CD4-positive, alpha-beta T cell treated with Interleukin-4 for 1 hour (primary cell): ENCODE measurements around the gene MAN1C1.
"Not testable (repeated sequence)": the region's sequence is repeated elsewhere in the genome, so short reads cannot be mapped to it uniquely, and the experiment has no call there.

ENCODE experiments used
- DNase-seq, 2 donors: peaks; one replicate each; pipeline ENCODE4 v3.0.0-alpha.2; 2020 to 2022

The MAN1C1 gene

GRCh38 chr1:25683731-25684130, 67.1 kb downstream of the MAN1C1 start:
- DNase-seq = no peak

DNA sequence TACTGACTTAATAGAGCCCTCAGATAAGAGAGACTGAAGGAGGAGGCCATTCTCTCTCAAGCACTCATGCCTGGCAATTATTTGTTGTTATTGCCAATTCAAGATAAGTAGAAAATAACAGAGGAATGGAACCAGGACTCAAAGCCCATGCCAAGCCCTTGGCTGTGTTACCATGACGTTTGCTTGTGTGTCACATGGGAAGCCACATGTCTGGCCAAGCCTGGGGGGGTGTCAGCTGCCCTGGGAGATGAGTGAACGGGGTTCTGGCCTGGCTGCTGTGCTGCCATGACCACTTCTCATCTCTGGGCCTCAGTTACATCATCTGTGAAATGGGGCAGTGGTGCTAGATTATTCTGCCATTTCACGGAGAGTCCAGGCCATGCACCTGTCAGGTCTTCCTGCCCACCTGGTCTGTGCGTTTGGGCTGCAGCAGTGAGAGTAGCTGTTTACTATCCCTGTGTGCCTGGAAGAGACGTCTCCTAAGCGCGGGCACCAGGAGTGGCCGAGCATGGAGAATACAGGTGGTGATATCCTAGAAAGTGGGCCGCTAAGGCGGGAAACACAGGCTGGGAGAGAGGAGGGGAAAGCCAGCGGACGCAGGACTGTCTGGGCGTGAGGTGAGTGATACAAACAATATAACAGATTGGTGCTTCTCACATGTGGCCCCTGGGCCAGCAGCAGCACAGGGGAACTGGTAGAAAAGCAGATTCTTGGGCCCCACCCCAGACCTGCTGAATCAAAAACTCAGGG, 67.8 kb downstream of the MAN1C1 start:
- no peak for DNase-seq

- DNase-seq = no peak
These were observed 68.7 kb downstream of the MAN1C1 start for GRCh38 chr1:25685211-25685750.

GRCh38 chr1:25685938-25686665, 69.5 kb downstream of the MAN1C1 start:
- DNase-seq = no peak

- no peak for DNase-seq
These were observed 70.8 kb downstream of the MAN1C1 start for GRCh38 chr1:25687221-25688017.

GRCh38 chr1:25688390-25689119, 72.0 kb downstream of the MAN1C1 start:
- no peak for DNase-seq

DNA sequence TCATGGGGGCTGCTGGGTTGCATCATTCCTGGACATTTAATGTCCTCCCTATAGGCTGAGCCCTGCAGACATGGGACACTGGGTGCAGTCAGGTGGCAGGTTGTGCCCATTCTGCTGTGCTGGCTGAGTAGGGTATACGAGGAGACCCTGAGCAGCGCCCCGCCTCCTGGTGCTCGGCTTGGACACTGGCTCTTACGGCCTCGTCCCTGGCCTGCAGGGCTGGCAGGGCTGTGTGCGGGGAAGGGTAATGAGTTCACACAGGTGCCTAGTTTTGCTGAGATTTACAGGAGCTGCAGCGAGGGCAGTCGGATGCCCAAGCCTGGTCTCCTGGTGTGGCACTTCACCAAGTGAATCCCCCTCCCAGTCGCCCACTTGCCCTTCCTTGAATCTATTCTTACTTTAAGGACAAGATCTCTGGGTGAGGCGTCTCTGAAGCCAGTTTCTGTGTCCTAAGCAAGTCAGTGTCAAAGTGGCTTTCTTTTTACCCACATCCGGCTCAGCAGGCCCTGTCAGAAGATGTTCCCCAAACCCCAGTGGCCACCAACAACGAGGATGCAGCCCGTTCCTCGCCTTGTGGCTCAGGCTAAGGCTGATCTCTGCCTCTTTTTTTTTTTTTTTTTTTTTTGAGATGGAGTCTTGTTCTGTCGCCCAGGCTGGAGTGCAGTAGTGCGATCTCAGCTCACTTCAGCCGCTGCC, 73.2 kb downstream of the MAN1C1 start:
- DNase-seq = peak in 1 of 2 donors; percentile 9

- DNase-seq = no peak
These were observed 73.9 kb downstream of the MAN1C1 start for GRCh38 chr1:25690396-25690956.

DNA sequence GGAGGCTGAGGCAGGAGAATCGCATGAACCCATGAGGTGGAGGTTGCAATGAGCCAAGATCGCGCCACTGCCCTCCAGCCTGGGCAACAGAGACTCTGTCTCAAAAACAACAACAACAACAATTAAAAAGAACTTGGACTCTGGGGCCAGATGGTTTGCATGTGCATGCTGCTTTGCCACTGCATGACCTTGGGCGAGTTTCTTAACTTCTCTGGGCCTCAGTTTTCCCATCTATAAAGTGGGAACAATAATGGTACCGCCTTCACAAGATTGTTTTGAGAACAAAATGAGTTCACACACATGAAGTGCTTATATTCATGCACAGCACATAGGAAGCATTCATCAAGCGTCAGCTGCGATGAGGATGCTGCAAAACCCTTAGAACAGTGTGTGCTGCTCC, 74.6 kb downstream of the MAN1C1 start:
- DNase-seq = no peak

GRCh38 chr1:25692560-25692959, 76.0 kb downstream of the MAN1C1 start:
- peak; percentile 22 to 31 for DNase-seq

DNA sequence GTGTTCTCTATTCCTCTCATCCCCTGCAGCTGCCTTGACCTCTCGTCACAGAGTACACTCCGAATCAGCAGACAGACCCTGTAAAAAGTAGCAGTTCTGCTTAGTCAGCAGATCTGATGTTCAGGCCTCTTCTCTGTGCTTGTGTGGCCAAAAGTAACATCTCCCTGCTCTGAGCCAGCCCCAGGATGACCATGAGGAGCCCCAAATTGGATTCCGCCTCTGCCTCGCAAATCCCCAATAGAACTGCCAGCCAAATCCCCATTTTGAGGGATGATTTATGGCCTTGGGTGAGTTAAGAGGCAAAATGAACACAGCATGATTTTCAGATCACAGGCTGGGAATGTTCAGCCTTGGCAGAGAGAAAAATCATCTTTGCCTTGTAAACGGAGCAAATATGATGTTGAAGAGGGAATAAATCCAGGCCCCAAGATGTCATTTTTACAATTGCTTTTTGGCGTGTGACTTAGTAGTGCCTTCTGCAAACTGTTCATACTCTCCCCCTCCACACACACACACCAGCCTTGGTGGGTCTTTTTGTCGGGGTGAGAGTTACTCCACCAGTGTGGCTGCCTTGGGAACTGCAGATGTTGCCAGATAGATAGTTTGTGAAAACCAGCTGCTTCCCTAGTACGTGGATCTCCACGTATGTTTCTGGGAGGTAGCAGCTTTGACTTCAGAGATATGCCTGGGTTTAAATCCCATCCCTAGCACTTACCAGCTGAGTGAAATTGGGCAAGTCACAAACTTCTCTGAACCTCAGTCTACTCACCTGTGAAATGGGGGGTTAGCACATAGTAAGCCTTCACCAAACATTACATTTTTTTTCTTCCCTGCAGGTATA, 77.8 kb downstream of the MAN1C1 start:
- no peak for DNase-seq

GRCh38 chr1:25695090-25695770, 78.6 kb downstream of the MAN1C1 start:
- no peak for DNase-seq

GRCh38 chr1:25695771-25696311, 79.2 kb downstream of the MAN1C1 start:
- DNase-seq = no peak

DNA sequence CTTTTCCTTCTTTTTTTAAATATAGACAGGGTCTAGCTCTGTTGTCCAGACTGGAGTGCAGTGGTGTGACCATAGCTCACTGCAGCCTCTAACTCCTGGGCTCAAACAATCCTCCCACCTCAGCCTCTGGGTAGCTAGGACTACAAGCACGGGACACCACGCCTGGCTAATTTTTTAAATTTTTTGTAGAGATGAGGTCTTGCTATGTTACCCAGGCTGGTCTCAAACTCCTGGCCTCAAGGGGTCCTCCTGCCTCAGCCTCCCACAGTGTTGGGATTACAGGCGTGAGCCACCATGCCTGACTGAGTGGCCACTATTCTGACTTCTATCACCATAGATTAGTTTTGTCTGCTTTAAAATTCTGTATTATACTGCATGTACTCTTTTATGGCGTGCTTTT, 80.1 kb downstream of the MAN1C1 start:
- DNase-seq = not testable (repeated sequence)

- DNase-seq = peak in 1 of 2 donors; percentile 14
These were observed 81.0 kb downstream of the MAN1C1 start for GRCh38 chr1:25697435-25698217.

DNA sequence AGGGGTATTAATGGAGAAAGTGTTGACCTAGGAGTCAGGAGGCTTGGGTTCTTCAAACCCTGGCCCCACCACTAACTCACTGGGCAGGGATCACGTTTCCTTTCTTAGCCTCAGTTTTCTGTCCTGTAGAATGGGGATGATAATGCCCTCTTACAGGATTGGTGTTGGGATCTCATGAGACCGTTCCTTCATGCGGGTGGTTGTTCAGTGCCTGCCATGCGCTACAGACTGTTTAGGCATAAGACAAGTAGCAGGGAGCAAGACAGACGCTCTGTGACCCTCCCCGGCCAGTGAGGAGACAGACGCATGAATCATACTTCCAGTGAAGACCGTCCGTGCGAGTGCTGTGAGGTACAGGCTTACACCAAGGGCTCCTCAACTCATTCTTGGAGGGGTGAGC, 81.7 kb downstream of the MAN1C1 start:
- DNase-seq = no peak

DNA sequence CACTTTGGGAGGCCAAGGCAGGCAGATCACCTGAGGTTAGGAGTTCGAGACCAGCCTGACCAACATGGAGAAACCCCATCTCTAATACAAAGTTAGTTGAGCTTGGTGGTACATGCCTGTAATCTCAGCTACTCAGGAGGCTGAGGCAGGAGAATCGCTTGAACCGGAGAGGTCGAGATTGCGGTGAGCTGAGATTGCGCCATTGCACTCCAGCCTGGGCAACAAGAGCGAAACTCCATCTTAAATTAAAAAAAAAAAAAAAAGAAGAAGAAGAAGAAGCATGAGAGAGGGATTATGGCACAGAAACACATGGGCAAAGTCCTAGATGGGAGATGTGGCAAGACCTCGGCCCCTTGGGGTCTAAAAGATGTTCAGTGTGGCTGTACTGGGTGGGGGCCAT, 82.5 kb downstream of the MAN1C1 start:
- DNase-seq = not testable (repeated sequence)

DNA sequence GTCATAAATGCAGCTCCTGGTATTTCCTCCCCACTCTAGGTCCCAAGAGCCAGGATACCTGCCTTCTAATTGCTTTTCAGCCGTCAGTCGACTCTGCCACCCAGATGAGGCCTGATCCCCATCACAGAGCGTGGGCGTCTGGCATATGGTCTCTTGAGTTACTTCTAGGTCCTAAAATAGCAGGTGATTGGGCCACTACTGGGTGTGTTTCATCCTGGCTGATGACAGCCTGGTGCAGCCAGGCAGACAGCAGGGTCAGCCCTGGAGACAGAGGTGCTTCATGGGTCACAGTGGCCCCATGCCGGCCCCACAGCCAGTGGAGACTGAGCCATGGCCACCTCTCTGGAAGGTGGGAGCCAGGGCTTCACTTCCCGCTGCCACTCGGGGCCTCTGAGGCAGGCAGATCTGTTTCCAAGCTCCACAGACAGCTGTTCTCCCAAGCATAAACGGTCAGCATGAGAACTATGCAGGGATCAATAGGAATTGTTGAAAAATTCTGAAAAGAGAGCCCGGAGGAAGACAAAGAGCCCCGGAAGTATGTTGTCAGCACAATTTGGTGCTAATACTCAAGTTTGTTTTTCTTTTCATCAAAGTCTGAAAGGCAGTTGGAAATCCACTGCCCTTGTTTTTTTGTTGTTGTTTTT, 83.0 kb downstream of the MAN1C1 start:
- DNase-seq = no peak
